Neural progenitor cell (in vitro differentiated cells): Measurements from ENCODE around the gene DNAJC8. TPM values are rescaled to one million over a fixed set of nuclear protein-coding genes. Genes with fewer than 3 reads are reported as not detected.
A peak's percentile ranks its signal among the peaks of the same experiment; 100 is the strongest.

Experiments
- DNase-seq: peaks from one replicate; pipeline ENCODE4 v3.0.0-alpha.2; 2016; ENCODE audit warnings: low spot score
- H2AFZ ChIP-seq: fragments of 200-600 bp; sonication (generic); replicated peaks from 2 replicates; pipeline ENCODE4 v1.6.1; 2016; ENCODE audit warnings: antibody characterized with exemption
- H3F3A ChIP-seq: fragments of 200-600 bp; sonication (generic); 2 replicates; pipeline ENCODE4 v1.6.1; 2016; ENCODE audit warnings: antibody characterized with exemption, low read depth
- H3K27ac ChIP-seq: fragments of 200-600 bp; sonication (generic); 2 replicates; pipeline ENCODE4 v1.5.1; 2016; ENCODE audit warnings: mild to moderate bottlenecking
- H3K27me3 ChIP-seq: fragments of 200-600 bp; sonication (generic); 2 replicates; pipeline ENCODE4 v1.6.1; 2016; ENCODE audit warnings: mild to moderate bottlenecking, moderate library complexity
- H3K36me3 ChIP-seq: fragments of 200-600 bp; sonication (generic); 2 replicates; pipeline ENCODE4 v1.5.1; 2016
- H3K4me1 ChIP-seq: fragments of 200-600 bp; sonication (generic); 2 replicates; pipeline ENCODE4 v1.6.1; 2016; ENCODE audit warnings: mixed run types
- H3K4me2 ChIP-seq: fragments of 200-600 bp; sonication (generic); 2 replicates; pipeline ENCODE4 v1.6.1; 2016
- H3K4me3 ChIP-seq: fragments of 200-600 bp; sonication (generic); 2 replicates; pipeline ENCODE4 v1.5.1; 2016
- H3K79me2 ChIP-seq: fragments of 200-600 bp; sonication (generic); 2 replicates; pipeline ENCODE4 v1.6.1; 2016; ENCODE audit warnings: low read depth
- H3K9ac ChIP-seq: fragments of 200-600 bp; sonication (generic); 2 replicates; pipeline ENCODE4 v1.6.1; 2016
- H3K9me3 ChIP-seq: fragments of 200-600 bp; sonication (generic); 2 replicates; pipeline ENCODE4 v1.5.1; 2016; ENCODE audit warnings: low read depth
- H4K20me1 ChIP-seq: fragments of 200-600 bp; sonication (generic); 2 replicates; pipeline ENCODE4 v1.6.1; 2016; ENCODE audit warnings: low read depth
- H3K27ac Mint-ChIP-seq: 3 replicates; pipeline ENCODE4 v1.8.0; 2021; ENCODE audit warnings: mixed read lengths
- H3K27me3 Mint-ChIP-seq: 2 replicates; pipeline ENCODE4 v1.8.0; 2022; ENCODE audit warnings: low read depth, mild to moderate bottlenecking, inconsistent platforms, moderate library complexity, mixed read lengths; ENCODE audit not compliant: insufficient read depth
- H3K36me3 Mint-ChIP-seq: 3 replicates; pipeline ENCODE4 v1.8.0; 2021; ENCODE audit warnings: mixed read lengths
- H3K4me1 Mint-ChIP-seq: 3 replicates; pipeline ENCODE4 v1.8.0; 2021; ENCODE audit warnings: mixed read lengths
- H3K4me3 Mint-ChIP-seq: 3 replicates; pipeline ENCODE4 v1.8.0; 2021; ENCODE audit warnings: mild to moderate bottlenecking, moderate library complexity, mixed read lengths
- H3K9me3 Mint-ChIP-seq: 3 replicates; pipeline ENCODE4 v1.8.0; 2020; ENCODE audit warnings: mixed read lengths
- EZH2 ChIP-seq: fragments of 200-600 bp; sonication (generic); IDR thresholded peaks from 2 replicates; pipeline ENCODE4 v1.6.1; 2017; ENCODE audit warnings: antibody characterized with exemption, mild to moderate bottlenecking, moderate library complexity
- EZH2phosphoT487 ChIP-seq: fragments of 200-600 bp; sonication (generic); IDR thresholded peaks from 2 replicates; pipeline ENCODE4 v1.6.1; 2017; ENCODE audit warnings: antibody characterized with exemption
- total RNA-seq: library from RNA; depleted of rRNA; stranded (reverse); fragments of >200 nt; gene quantifications from 2 replicates; pipeline ENCODE4 v1.2.3, GENCODE V29; 2015; ENCODE audit warnings: low replicate concordance
- TF ChIP-seq, protein P1 (sequence below): fragments of 200-600 bp; sonication (generic); IDR thresholded peaks from 2 replicates; pipeline ENCODE4 v1.5.1; 2017; ENCODE audit warnings: antibody characterized with exemption, mild to moderate bottlenecking

The DNAJC8 gene
- total RNA-seq, 1 donor from 2014 or later, result 117 TPM

DNA sequence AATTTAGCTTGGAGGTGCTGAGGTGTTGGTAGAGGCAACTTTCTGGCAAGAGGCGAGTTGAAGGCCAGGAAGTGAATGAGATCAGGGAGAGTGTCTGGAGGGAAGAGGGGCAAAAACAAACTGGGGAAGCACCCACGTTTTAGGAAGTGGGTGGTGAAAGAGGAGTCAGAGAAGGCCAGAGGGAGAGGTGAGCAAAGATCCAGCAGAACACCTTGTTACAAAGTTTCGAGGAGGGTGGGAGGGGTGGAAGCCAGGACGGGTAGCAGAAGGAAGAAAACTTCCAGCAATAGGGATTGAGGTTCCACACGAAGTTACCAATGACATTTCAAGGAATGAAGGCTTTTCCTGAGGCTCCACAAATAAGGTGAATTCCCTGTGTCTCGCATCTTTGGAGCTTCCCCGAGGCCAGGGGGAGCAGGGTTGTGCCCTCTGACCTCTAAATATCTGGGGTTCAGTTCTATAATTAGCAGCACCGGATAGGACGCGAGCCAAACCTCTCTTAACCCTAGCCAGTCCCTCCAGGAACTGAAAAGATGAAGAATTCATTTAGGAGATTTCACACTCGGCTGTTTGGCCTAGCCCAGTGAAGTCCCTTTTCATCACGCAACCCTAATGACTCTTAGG lies 25.9 kb upstream of the DNAJC8 start:
- H3K27ac ChIP-seq, result no peak overlapping the region
- TF ChIP-seq EZH2 (no peak), EZH2phosphoT487 (no peak)
- TF ChIP-seq, protein P1, sequence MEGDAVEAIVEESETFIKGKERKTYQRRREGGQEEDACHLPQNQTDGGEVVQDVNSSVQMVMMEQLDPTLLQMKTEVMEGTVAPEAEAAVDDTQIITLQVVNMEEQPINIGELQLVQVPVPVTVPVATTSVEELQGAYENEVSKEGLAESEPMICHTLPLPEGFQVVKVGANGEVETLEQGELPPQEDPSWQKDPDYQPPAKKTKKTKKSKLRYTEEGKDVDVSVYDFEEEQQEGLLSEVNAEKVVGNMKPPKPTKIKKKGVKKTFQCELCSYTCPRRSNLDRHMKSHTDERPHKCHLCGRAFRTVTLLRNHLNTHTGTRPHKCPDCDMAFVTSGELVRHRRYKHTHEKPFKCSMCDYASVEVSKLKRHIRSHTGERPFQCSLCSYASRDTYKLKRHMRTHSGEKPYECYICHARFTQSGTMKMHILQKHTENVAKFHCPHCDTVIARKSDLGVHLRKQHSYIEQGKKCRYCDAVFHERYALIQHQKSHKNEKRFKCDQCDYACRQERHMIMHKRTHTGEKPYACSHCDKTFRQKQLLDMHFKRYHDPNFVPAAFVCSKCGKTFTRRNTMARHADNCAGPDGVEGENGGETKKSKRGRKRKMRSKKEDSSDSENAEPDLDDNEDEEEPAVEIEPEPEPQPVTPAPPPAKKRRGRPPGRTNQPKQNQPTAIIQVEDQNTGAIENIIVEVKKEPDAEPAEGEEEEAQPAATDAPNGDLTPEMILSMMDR, result no peak
- Mint-ChIP-seq H3K4me1 (peaks cover 19% of the 10 kb centered on the region), H3K27ac (no peak overlapping the region), H3K27me3 (peaks cover 14% of the 10 kb centered on the region), H3K9me3 (no peaks in the 10 kb centered on the region), H3K4me3 (peak overlapping the region; percentile 81), H3K36me3 (no peaks in the 10 kb centered on the region)
- no peak overlapping the region for H3K9ac ChIP-seq
- H3K4me1 ChIP-seq, result peaks cover 18% of the 10 kb centered on the region
- no peaks in the 10 kb centered on the region for H3K9me3 ChIP-seq
- no peaks in the 10 kb centered on the region for H3K36me3 ChIP-seq
- H4K20me1 ChIP-seq, result peaks cover 32% of the 10 kb centered on the region
- H2AFZ ChIP-seq, result peak overlapping the region; percentile 64
- peak overlapping the region; percentile 44 for H3K4me2 ChIP-seq
- peaks cover 36% of the 10 kb centered on the region for H3K79me2 ChIP-seq
- H3K27me3 ChIP-seq, result no peaks in the 10 kb centered on the region
- peaks cover 19% of the 10 kb centered on the region for H3F3A ChIP-seq
- no peak overlapping the region for H3K4me3 ChIP-seq
- DNase-seq, result no peak

DNA sequence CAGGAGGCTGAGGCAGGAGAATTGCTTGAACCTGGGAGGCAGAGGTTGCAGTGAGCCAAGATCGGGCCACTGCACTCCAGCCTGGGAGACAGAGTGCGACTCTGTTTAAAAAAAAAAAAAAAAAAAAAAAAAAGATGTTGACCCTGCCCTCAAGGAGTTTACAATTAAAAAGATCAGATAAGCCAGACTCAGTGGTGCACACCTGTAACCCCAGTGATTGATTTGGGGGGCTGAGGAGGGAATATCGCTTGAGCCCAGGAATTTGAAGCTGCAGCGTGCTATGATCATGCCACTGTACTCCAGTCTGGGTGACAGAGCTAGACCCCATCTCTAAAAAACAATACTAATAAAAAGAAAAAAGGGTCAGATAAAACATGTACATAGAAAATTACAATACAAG lies 24.9 kb upstream of the DNAJC8 start:
- Histone ChIP-seq H3K4me3 (no peak overlapping the region), H3K27ac (no peak overlapping the region), H4K20me1 (peaks cover 22% of the 10 kb centered on the region), H2AFZ (no peak overlapping the region), H3K4me2 (no peak overlapping the region), H3K27me3 (no peaks in the 10 kb centered on the region), H3K9ac (no peak overlapping the region), H3K9me3 (no peaks in the 10 kb centered on the region), H3K4me1 (peaks cover 9% of the 10 kb centered on the region), H3K36me3 (no peaks in the 10 kb centered on the region), H3K79me2 (peaks cover 26% of the 10 kb centered on the region), H3F3A (peaks cover 19% of the 10 kb centered on the region)
- Mint-ChIP-seq H3K4me1 (peaks cover 15% of the 10 kb centered on the region), H3K27me3 (peaks cover 14% of the 10 kb centered on the region), H3K27ac (no peak overlapping the region), H3K4me3 (peak overlapping the region; percentile 81), H3K9me3 (no peaks in the 10 kb centered on the region), H3K36me3 (no peaks in the 10 kb centered on the region)
- TF ChIP-seq, protein P1, result no peak
- no peak for TF ChIP-seq EZH2
- no peak for DNase-seq

DNA sequence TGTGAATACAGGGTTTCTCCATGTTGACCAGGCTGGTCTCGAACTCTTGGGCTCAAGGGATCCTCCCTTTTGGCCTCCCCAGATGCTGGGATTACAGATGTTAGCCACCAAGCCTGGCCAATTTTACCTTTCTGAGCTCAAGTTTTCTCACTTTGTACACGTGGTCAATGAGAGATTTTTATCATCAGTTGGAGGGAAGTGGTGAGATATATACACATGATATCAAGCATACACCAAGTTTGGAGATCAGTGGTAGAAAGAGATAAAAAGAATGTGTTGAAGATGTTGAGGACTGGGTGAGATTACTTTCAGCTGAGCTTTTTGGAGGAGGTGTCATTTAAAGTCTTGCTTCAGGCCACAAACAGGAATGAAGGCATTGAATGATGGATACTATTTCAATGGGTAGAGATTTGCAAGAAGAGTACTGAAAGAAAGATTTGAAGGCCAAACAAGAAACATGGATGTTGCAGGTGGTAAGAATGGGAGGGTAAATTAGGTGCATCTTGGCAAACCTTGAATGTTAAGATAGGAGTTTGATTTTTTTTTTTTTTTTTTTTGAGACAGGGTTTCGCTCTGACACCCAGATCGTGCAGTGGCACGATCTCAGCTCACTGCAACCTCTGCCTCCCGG lies 23.5 kb upstream of the DNAJC8 start:
- Histone ChIP-seq H3K4me1 (peaks cover 6% of the 10 kb centered on the region), H3K4me3 (no peak overlapping the region), H3K27ac (no peak overlapping the region), H3F3A (peaks cover 19% of the 10 kb centered on the region), H3K79me2 (peaks cover 12% of the 10 kb centered on the region), H3K4me2 (no peak overlapping the region), H2AFZ (no peak overlapping the region), H3K9ac (no peak overlapping the region), H3K9me3 (no peaks in the 10 kb centered on the region), H3K27me3 (no peaks in the 10 kb centered on the region), H4K20me1 (peaks cover 11% of the 10 kb centered on the region), H3K36me3 (no peaks in the 10 kb centered on the region)
- TF ChIP-seq EZH2phosphoT487, result no peak
- TF ChIP-seq, protein P1, result no peak
- no peak for TF ChIP-seq EZH2
- no peak overlapping the region for H3K27ac Mint-ChIP-seq
- H3K9me3 Mint-ChIP-seq, result no peaks in the 10 kb centered on the region
- H3K4me3 Mint-ChIP-seq, result peak overlapping the region; percentile 27
- H3K4me1 Mint-ChIP-seq, result peaks cover 12% of the 10 kb centered on the region
- no peaks in the 10 kb centered on the region for H3K36me3 Mint-ChIP-seq
- peaks cover 13% of the 10 kb centered on the region for H3K27me3 Mint-ChIP-seq
- DNase-seq, result no peak
